ENCODE data around the gene EGFR.

EGFR gene

DNA sequence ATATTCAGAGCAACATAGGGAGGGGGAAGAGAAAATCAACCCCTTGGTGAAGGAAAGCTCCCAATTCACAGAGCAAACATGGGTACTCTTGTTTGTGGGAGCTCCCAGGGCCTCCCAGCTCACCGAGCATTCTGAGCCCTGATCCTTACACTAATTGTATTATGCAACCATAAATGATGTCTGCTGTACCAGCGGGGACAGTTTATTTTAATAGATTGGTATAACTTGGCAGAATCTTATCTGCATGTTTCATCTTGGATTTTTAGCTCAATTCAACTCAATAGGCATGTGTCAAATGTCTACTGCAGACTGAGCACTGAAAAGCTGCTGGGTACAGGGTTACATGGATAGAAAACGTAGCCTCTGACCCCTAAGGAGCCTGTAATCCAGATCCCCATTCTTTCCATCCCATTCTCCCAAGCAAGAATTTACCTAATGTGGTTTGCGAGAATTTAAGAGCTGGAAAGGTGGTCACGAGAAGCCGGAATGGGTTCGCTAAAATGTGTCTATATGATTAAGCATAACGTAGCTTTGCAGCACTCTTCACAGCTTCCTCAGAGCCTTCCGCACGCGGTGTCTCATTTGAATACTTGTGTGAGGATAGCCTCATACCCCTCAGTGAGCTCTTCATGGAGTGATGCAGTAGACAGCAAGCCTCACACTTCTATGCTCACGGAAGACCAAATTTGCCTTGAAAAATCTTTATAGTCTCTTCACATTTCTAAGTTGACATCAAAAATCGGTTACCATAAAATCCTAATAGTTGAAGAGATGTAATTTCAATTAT is 18.3 kb downstream of the EGFR start:
- no peaks in the 10 kb centered on the region for H3K79me2 ChIP-seq (ENCODE audit: insufficient read depth, low read length)
- H3K4me1 ChIP-seq (ENCODE audit: insufficient read depth, low read length, severe bottlenecking): no peaks in the 10 kb centered on the region
- TF ChIP-seq, protein P1, sequence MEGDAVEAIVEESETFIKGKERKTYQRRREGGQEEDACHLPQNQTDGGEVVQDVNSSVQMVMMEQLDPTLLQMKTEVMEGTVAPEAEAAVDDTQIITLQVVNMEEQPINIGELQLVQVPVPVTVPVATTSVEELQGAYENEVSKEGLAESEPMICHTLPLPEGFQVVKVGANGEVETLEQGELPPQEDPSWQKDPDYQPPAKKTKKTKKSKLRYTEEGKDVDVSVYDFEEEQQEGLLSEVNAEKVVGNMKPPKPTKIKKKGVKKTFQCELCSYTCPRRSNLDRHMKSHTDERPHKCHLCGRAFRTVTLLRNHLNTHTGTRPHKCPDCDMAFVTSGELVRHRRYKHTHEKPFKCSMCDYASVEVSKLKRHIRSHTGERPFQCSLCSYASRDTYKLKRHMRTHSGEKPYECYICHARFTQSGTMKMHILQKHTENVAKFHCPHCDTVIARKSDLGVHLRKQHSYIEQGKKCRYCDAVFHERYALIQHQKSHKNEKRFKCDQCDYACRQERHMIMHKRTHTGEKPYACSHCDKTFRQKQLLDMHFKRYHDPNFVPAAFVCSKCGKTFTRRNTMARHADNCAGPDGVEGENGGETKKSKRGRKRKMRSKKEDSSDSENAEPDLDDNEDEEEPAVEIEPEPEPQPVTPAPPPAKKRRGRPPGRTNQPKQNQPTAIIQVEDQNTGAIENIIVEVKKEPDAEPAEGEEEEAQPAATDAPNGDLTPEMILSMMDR (IDR thresholded peaks at IDR 0.05; ENCODE audit: low read length): no peak
- TF ChIP-seq EZH2 (IDR thresholded peaks at IDR 0.05; ENCODE audit: borderline replicate concordance, low read length): no peak

DNA sequence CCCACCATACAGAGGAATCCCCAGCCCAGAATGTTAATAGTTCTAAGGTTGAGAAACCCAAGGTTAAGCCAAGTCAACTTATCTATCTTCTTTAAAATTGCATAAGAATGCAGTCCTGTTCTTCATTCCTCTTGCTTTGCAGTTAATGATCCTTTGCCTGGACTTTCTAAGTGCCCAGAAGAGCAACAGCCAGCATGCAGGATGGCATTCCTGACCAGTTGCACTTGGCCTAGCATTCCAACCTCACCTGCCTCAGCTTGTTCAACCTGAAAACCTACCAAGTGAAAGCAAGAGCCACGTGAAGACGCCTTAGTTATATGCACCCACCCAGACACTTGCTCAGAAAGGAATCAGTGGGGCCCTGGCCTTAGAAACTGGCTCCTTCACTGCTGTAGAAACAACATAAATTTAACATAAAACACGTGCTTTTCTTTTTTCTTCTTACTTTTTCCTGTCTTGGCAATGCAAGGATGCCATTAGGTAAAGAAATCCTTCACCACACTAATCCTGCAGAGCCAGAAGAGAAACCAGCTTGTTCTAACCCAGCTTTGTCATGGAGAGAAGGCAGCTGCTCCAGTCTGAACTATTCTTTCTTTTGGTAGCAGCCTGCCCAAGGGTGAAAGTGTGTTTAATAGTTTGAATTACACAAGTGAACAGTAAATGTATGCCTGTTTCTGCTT is 25.0 kb downstream of the EGFR start:
- H3K36me3 ChIP-seq (ENCODE audit: insufficient read depth, low read length): no peaks in the 10 kb centered on the region
- H4K20me1 ChIP-seq (ENCODE audit: insufficient read depth, low read length): no peaks in the 10 kb centered on the region
- no peaks in the 10 kb centered on the region for H3K9me3 ChIP-seq (ENCODE audit: low read length)
- H3K9me2 ChIP-seq (ENCODE audit: low read depth, low read length): no peaks in the 10 kb centered on the region
- TF ChIP-seq, protein P1 (IDR thresholded peaks at IDR 0.05; ENCODE audit: low read length): no peak
- no peak for TF ChIP-seq EZH2 (IDR thresholded peaks at IDR 0.05; ENCODE audit: borderline replicate concordance, low read length)
- no peak overlapping the region for H3K9ac ChIP-seq (ENCODE audit: low read length)
- no peak overlapping the region for H3K4me2 ChIP-seq (ENCODE audit: low read length)
- H3K27me3 ChIP-seq (ENCODE audit: insufficient read depth, low read length): no peaks in the 10 kb centered on the region
- no peak overlapping the region for H2AFZ ChIP-seq (ENCODE audit: low read length)
- H3K79me2 ChIP-seq (ENCODE audit: insufficient read depth, low read length): no peaks in the 10 kb centered on the region
- no peak overlapping the region for H3K27ac ChIP-seq (ENCODE audit: low read depth, low read length, poor library complexity, severe bottlenecking)
- no peaks in the 10 kb centered on the region for H3K4me1 ChIP-seq (ENCODE audit: insufficient read depth, low read length, severe bottlenecking)
- no peaks in the 10 kb centered on the region for H3F3A ChIP-seq (ENCODE audit: insufficient read depth, low read length)
- no peak overlapping the region for H3K4me3 ChIP-seq (ENCODE audit: low read depth, low read length, poor library complexity, severe bottlenecking)

More for the DNA sequence above, 18.3 kb downstream of the EGFR start:
- Histone ChIP-seq H4K20me1 (ENCODE audit: insufficient read depth, low read length) (no peaks in the 10 kb centered on the region), H3K9me2 (ENCODE audit: low read depth, low read length) (no peaks in the 10 kb centered on the region), H3K9me3 (ENCODE audit: low read length) (no peaks in the 10 kb centered on the region), H3K4me3 (ENCODE audit: low read depth, low read length, poor library complexity, severe bottlenecking) (no peak overlapping the region), H2AFZ (ENCODE audit: low read length) (no peak overlapping the region), H3F3A (ENCODE audit: insufficient read depth, low read length) (no peaks in the 10 kb centered on the region), H3K9ac (ENCODE audit: low read length) (no peak overlapping the region), H3K27ac (ENCODE audit: low read depth, low read length, poor library complexity, severe bottlenecking) (no peak overlapping the region), H3K27me3 (ENCODE audit: insufficient read depth, low read length) (no peaks in the 10 kb centered on the region), H3K36me3 (ENCODE audit: insufficient read depth, low read length) (no peaks in the 10 kb centered on the region), H3K4me2 (ENCODE audit: low read length) (no peak overlapping the region)

DNA sequence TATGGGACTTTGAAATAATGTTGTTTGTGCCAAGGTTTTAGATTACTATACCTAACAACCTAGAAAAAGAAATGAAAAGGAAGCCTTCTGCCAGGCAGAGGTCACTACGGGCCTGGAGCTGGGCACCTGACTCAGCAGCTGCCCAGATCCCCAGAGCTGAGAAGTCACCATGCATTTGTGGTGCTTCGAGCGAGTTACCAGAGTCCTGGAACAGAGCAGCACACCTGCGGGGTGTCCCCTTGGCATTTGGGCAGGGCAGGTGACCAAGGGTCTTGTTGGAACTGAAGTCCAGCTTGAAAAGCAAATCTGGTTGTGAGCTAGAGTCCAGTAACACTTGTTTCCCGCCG is 25.5 kb downstream of the EGFR start:
- Histone ChIP-seq H2AFZ (ENCODE audit: low read length) (no peak overlapping the region), H3K4me2 (ENCODE audit: low read length) (no peak overlapping the region), H3K79me2 (ENCODE audit: insufficient read depth, low read length) (no peaks in the 10 kb centered on the region), H3K36me3 (ENCODE audit: insufficient read depth, low read length) (no peaks in the 10 kb centered on the region), H3K4me1 (ENCODE audit: insufficient read depth, low read length, severe bottlenecking) (no peaks in the 10 kb centered on the region), H3K4me3 (ENCODE audit: low read depth, low read length, poor library complexity, severe bottlenecking) (no peak overlapping the region), H4K20me1 (ENCODE audit: insufficient read depth, low read length) (no peaks in the 10 kb centered on the region), H3K9me2 (ENCODE audit: low read depth, low read length) (no peaks in the 10 kb centered on the region), H3F3A (ENCODE audit: insufficient read depth, low read length) (no peaks in the 10 kb centered on the region), H3K27me3 (ENCODE audit: insufficient read depth, low read length) (no peaks in the 10 kb centered on the region), H3K9me3 (ENCODE audit: low read length) (no peaks in the 10 kb centered on the region), H3K27ac (ENCODE audit: low read depth, low read length, poor library complexity, severe bottlenecking) (no peak overlapping the region), H3K9ac (ENCODE audit: low read length) (no peak overlapping the region)
- TF ChIP-seq, protein P1 (IDR thresholded peaks at IDR 0.05; ENCODE audit: low read length): no peak
- no peak for TF ChIP-seq EZH2 (IDR thresholded peaks at IDR 0.05; ENCODE audit: borderline replicate concordance, low read length)

Data from OCI-LY1 (cell line).